Mesendoderm (in vitro differentiated cells): ENCODE measurements around the gene CDCP1.

Source experiments
- DNase-seq: peaks from one replicate; pipeline ENCODE4 v3.0.0; 2013
- H2AK5ac ChIP-seq: 2 replicates; pipeline ENCODE4 v1.6.1; 2013; ENCODE audit warnings: low read length, inconsistent platforms
- H2BK120ac ChIP-seq: 2 replicates; pipeline ENCODE4 v1.6.1; 2013; ENCODE audit warnings: low read depth, mild to moderate bottlenecking, low read length, moderate library complexity, mixed read lengths
- H2BK15ac ChIP-seq: replicated peaks from 2 replicates; pipeline ENCODE4 v1.6.1; 2013; ENCODE audit warnings: low read depth, mild to moderate bottlenecking, moderate library complexity
- H2BK5ac ChIP-seq: 2 replicates; pipeline ENCODE4 v1.6.1; 2013; ENCODE audit warnings: low read length, inconsistent platforms
- H3K18ac ChIP-seq: 2 replicates; pipeline ENCODE4 v1.6.1; 2013; ENCODE audit warnings: mild to moderate bottlenecking, low read length, mixed read lengths
- H3K23ac ChIP-seq: one replicate; pipeline ENCODE4 v1.6.1; 2013; ENCODE audit warnings: low read length
- H3K27ac ChIP-seq: 2 replicates; pipeline ENCODE4 v1.5.1; 2013; ENCODE audit warnings: low read depth, mild to moderate bottlenecking, inconsistent platforms, low read length, moderate library complexity
- H3K27me3 ChIP-seq: 2 replicates; pipeline ENCODE4 v1.6.1; 2013; ENCODE audit warnings: low read length, control low read depth, mild to moderate bottlenecking, inconsistent platforms; ENCODE audit not compliant: insufficient read depth, poor library complexity
- H3K36me3 ChIP-seq: 2 replicates; pipeline ENCODE4 v1.6.1; 2013; ENCODE audit warnings: low read length, inconsistent platforms; ENCODE audit not compliant: control insufficient read depth, insufficient read depth
- H3K4ac ChIP-seq: one replicate; pipeline ENCODE4 v1.6.1; 2013; ENCODE audit warnings: low read depth, mild to moderate bottlenecking, low read length, moderate library complexity
- H3K4me1 ChIP-seq: 2 replicates; pipeline ENCODE4 v1.6.1; 2013; ENCODE audit warnings: low read depth, low read length, inconsistent platforms; ENCODE audit not compliant: control insufficient read depth
- H3K4me2 ChIP-seq: 2 replicates; pipeline ENCODE4 v1.6.1; 2013; ENCODE audit warnings: low read length
- H3K4me3 ChIP-seq: 2 replicates; pipeline ENCODE4 v1.5.1; 2013; ENCODE audit warnings: mild to moderate bottlenecking, low read length
- H3K56ac ChIP-seq: one replicate; pipeline ENCODE4 v1.6.1; 2013; ENCODE audit warnings: low read length
- H3K79me1 ChIP-seq: 2 replicates; pipeline ENCODE4 v1.6.1; 2013; ENCODE audit warnings: low read length, inconsistent platforms
- H3K79me2 ChIP-seq: 2 replicates; pipeline ENCODE4 v1.6.1; 2013; ENCODE audit warnings: mild to moderate bottlenecking, low read length; ENCODE audit not compliant: control insufficient read depth, insufficient read depth
- H3K9ac ChIP-seq: 2 replicates; pipeline ENCODE4 v1.6.1; 2013; ENCODE audit warnings: low read length, inconsistent platforms
- H4K5ac ChIP-seq: one replicate; pipeline ENCODE4 v1.6.1; 2013; ENCODE audit warnings: low read length
- H4K8ac ChIP-seq: one replicate; pipeline ENCODE4 v1.6.1; 2013; ENCODE audit warnings: low read depth, mild to moderate bottlenecking, control low read depth, low read length, moderate library complexity
- WGBS: extraction: QIAGEN DNeasy Blood & Tissue Kit; methylation state at CpG from one replicate; pipeline ENCODE4 v1.1.7; 2013; ENCODE audit warnings: low lambda C conversion rate, missing lambda C conversion rate; ENCODE audit not compliant: insufficient coverage; ENCODE audit errors: extremely low coverage; 5-methylcytosine and 5-hydroxymethylcytosine counted together

CDCP1 gene

DNA sequence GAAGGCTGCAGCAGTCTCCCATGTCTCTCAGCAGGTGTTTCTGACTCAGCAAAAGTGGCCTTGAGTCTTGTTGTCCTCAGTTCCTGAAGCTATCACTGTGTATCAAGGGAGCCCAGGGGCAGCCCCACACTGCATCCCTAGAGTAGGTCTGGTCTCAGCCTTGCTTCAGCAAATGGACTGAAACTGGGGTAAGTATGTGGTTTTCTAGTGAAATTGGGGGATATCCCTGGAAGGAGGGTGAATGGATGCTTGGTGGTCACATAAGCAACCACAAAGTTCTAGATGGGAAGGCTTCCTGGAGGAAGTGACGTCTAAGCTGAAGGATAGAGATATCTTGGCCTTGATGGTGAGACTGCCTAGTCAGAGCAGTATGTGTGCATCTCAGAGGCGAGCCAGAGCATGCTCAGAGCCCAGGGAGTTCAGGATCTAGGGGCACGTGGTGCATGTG lies 41.5 kb upstream of the CDCP1 start:
- no peak overlapping the region for H2BK5ac ChIP-seq
- H3K56ac ChIP-seq = no peak overlapping the region
- no peak overlapping the region for H4K5ac ChIP-seq
- H3K79me2 ChIP-seq = no peaks in the 10 kb centered on the region
- peaks cover 6% of the 10 kb centered on the region for H3K4me1 ChIP-seq
- H3K27ac ChIP-seq = no peak overlapping the region
- no peak overlapping the region for H2BK120ac ChIP-seq
- H3K9ac ChIP-seq = no peak overlapping the region
- no peak overlapping the region for H3K4me3 ChIP-seq
- DNase-seq = no peak
- no peak overlapping the region for H3K18ac ChIP-seq
- H3K4ac ChIP-seq = no peak overlapping the region
- H2AK5ac ChIP-seq = no peak overlapping the region
- H3K27me3 ChIP-seq = no peaks in the 10 kb centered on the region
- no peaks in the 10 kb centered on the region for H3K36me3 ChIP-seq
- H3K79me1 ChIP-seq = no peaks in the 10 kb centered on the region
- no peak overlapping the region for H3K4me2 ChIP-seq
- H4K8ac ChIP-seq = no peak overlapping the region
- no CpG with 5 or more reads among the region's 3 CpGs for WGBS
- H3K23ac ChIP-seq = no peak overlapping the region
- no peak overlapping the region for H2BK15ac ChIP-seq

DNA sequence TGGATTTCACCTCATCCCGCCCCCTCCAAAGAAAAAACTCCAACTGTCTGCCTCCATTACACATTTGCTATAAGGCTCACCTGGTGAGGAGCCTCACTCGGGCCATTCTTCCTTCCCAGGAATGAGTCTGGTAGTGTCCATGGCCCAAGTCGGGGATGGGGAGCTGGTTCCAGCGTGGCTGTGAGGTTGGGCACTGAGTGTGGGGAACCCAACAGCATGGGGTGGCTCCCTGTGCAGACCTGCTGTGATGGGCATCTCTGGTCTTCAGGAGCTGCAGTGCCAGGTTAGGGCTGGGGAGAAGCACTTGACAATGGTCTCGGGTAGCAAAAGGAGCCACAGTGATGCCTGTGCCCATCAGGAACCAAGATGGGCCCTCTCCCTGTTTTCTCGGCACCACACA lies 40.7 kb upstream of the CDCP1 start:
- no peak overlapping the region for H3K56ac ChIP-seq
- no CpG with 5 or more reads among the region's 6 CpGs for WGBS
- no peak overlapping the region for H3K23ac ChIP-seq
- H4K5ac ChIP-seq = no peak overlapping the region
- no peak overlapping the region for H2BK5ac ChIP-seq
- no peak overlapping the region for H4K8ac ChIP-seq
- no peak overlapping the region for H3K4me3 ChIP-seq
- no peaks in the 10 kb centered on the region for H3K79me2 ChIP-seq
- H2BK15ac ChIP-seq = no peak overlapping the region
- H3K27me3 ChIP-seq = no peaks in the 10 kb centered on the region
- no peak overlapping the region for H3K18ac ChIP-seq
- H3K79me1 ChIP-seq = no peaks in the 10 kb centered on the region
- no peak overlapping the region for H3K9ac ChIP-seq
- peaks cover 6% of the 10 kb centered on the region for H3K4me1 ChIP-seq
- no peak overlapping the region for H2AK5ac ChIP-seq
- no peak overlapping the region for H3K4ac ChIP-seq
- no peak for DNase-seq
- no peak overlapping the region for H2BK120ac ChIP-seq
- H3K4me2 ChIP-seq = no peak overlapping the region
- no peaks in the 10 kb centered on the region for H3K36me3 ChIP-seq
- H3K27ac ChIP-seq = no peak overlapping the region

DNA sequence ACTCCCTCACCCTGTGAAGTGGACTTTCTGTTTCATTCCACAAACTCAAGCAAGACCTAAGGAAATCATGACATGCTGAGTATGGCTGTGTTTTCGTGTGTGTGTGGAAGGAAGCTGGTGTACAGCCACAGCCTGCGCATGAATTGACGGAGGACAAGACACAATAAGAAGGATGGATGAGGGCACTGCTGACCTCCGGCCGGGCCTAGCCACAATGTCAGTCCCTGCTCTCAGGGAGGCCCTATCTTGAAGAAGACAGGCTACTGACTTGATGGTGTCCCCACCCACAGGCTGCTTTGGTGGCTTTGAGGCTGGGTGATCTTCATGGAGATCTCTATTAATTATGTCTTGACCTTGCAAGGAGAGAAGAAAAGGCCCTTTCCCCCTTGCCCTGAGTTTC lies 39.3 kb upstream of the CDCP1 start:
- Histone ChIP-seq H4K8ac (no peak overlapping the region), H3K23ac (no peak overlapping the region), H2BK5ac (no peak overlapping the region), H2BK120ac (no peak overlapping the region), H3K4me1 (peaks cover 6% of the 10 kb centered on the region), H3K4me2 (no peak overlapping the region), H3K4me3 (no peak overlapping the region), H3K27me3 (no peaks in the 10 kb centered on the region), H3K56ac (no peak overlapping the region), H3K79me2 (no peaks in the 10 kb centered on the region), H3K36me3 (no peaks in the 10 kb centered on the region), H3K27ac (no peak overlapping the region), H3K4ac (no peak overlapping the region), H2BK15ac (no peak overlapping the region), H3K79me1 (no peaks in the 10 kb centered on the region), H3K9ac (no peak overlapping the region), H2AK5ac (no peak overlapping the region), H3K18ac (no peak overlapping the region), H4K5ac (no peak overlapping the region)
- WGBS = no CpG with 5 or more reads among the region's 5 CpGs
- DNase-seq = no peak

DNA sequence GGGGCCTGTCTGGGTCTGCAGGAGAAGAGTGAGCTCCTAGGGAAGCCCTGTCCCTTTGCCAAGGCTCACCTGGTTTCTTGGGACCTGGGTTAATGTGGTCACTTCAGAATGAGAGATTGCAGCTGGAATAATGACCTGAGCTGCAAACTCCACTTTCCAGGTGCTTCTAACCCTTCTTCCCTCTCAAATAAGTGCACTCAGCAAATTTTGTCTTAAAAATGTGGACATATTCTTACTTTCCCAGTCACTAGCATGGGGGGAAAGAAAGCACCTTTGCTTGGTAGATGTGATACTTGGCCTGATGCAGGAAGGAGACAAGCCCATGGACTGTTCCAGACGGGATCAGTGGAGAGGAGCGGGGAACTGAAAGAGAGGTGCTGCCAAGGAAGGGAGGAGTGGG lies 38.9 kb upstream of the CDCP1 start:
- H3K23ac ChIP-seq = no peak overlapping the region
- no peak overlapping the region for H3K27ac ChIP-seq
- no peak overlapping the region for H2AK5ac ChIP-seq
- H3K4me2 ChIP-seq = no peak overlapping the region
- H3K79me2 ChIP-seq = no peaks in the 10 kb centered on the region
- H3K4me1 ChIP-seq = peaks cover 6% of the 10 kb centered on the region
- H2BK120ac ChIP-seq = no peak overlapping the region
- H2BK15ac ChIP-seq = no peak overlapping the region
- DNase-seq = no peak
- WGBS = no CpG with 5 or more reads among the region's 2 CpGs
- no peak overlapping the region for H3K56ac ChIP-seq
- H4K8ac ChIP-seq = no peak overlapping the region
- H3K27me3 ChIP-seq = no peaks in the 10 kb centered on the region
- H3K18ac ChIP-seq = no peak overlapping the region
- H3K9ac ChIP-seq = no peak overlapping the region
- no peaks in the 10 kb centered on the region for H3K79me1 ChIP-seq
- no peaks in the 10 kb centered on the region for H3K36me3 ChIP-seq
- H2BK5ac ChIP-seq = no peak overlapping the region
- H3K4ac ChIP-seq = no peak overlapping the region
- H3K4me3 ChIP-seq = no peak overlapping the region
- H4K5ac ChIP-seq = no peak overlapping the region

DNA sequence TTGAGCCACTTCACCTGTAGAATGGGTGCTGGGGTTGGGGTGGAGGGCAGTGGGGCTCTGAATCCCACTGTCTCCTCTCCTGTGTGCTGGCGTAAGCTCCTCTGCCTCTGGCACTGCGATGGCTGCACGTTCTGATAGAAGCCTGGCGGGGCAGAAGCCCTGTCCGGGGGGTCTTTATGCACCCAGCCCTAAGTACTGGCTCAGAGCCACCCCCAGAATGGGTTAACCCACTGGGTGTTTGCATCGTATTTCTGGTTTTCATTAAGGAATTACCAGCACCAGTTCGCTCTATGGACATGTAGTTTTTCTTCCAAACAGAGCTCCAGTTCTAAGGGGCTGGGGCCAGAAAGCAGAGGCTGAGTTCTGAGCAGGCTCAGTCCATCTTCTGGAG lies 37.7 kb upstream of the CDCP1 start:
- H3K23ac ChIP-seq = no peak overlapping the region
- no peak overlapping the region for H3K27ac ChIP-seq
- WGBS = no CpG with 5 or more reads among the region's 7 CpGs
- H2BK5ac ChIP-seq = no peak overlapping the region
- no peak overlapping the region for H4K5ac ChIP-seq
- H3K79me2 ChIP-seq = no peaks in the 10 kb centered on the region
- peak overlapping the region; percentile 15 for H2BK15ac ChIP-seq
- H2BK120ac ChIP-seq = peak overlapping the region; percentile 29
- no peaks in the 10 kb centered on the region for H3K27me3 ChIP-seq
- no peaks in the 10 kb centered on the region for H3K36me3 ChIP-seq
- H3K56ac ChIP-seq = no peak overlapping the region
- peak overlapping the region; percentile 35 for H3K18ac ChIP-seq
- H3K4me1 ChIP-seq = peaks cover 6% of the 10 kb centered on the region
- H4K8ac ChIP-seq = no peak overlapping the region
- DNase-seq = no peak
- no peak overlapping the region for H3K9ac ChIP-seq
- H3K4ac ChIP-seq = peak overlapping the region; percentile 77
- no peak overlapping the region for H2AK5ac ChIP-seq
- H3K4me3 ChIP-seq = no peak overlapping the region
- H3K79me1 ChIP-seq = no peaks in the 10 kb centered on the region
- H3K4me2 ChIP-seq = no peak overlapping the region
